H9 (cell line): ENCODE measurements around the gene CDC25C. TPM values are rescaled to one million over a fixed set of nuclear protein-coding genes. Genes with fewer than 3 reads are reported as not detected.

Source experiments
- DNase-seq: peaks from one replicate; pipeline ENCODE4 v3.0.0-alpha.2; 2017
- H2AFZ ChIP-seq: one replicate; pipeline ENCODE4 v1.6.1; 2013; ENCODE audit warnings: mild to moderate bottlenecking, low read length, control low read depth, moderate library complexity
- H2AK5ac ChIP-seq: 2 replicates; pipeline ENCODE4 v1.6.1; 2013; ENCODE audit warnings: low read length, control low read depth, mixed read lengths; ENCODE audit not compliant: insufficient read length
- H2BK120ac ChIP-seq: one replicate; pipeline ENCODE4 v1.6.1; 2013; ENCODE audit warnings: low read depth, mild to moderate bottlenecking, low read length, control low read depth, inconsistent platforms; ENCODE audit not compliant: poor library complexity, severe bottlenecking
- H2BK12ac ChIP-seq: 2 replicates; pipeline ENCODE4 v1.6.1; 2013; ENCODE audit warnings: low read length, control low read depth, mixed read lengths, low read depth; ENCODE audit not compliant: insufficient read length
- H2BK15ac ChIP-seq: 2 replicates; pipeline ENCODE4 v1.6.1; 2013; ENCODE audit warnings: low read depth, low read length, control low read depth
- H2BK20ac ChIP-seq: one replicate; pipeline ENCODE4 v1.6.1; 2013; ENCODE audit warnings: low read depth, mild to moderate bottlenecking, low read length, control low read depth, inconsistent platforms; ENCODE audit not compliant: poor library complexity, severe bottlenecking
- H2BK5ac ChIP-seq: 2 replicates; pipeline ENCODE4 v1.6.1; 2013; ENCODE audit warnings: low read length, control low read depth, mixed read lengths; ENCODE audit not compliant: insufficient read length
- H3K14ac ChIP-seq: 2 replicates; pipeline ENCODE4 v1.6.1; 2013; ENCODE audit warnings: low read length, control low read depth; ENCODE audit not compliant: insufficient read depth
- H3K18ac ChIP-seq: 2 replicates; pipeline ENCODE4 v1.6.1; 2013; ENCODE audit warnings: low read depth, mild to moderate bottlenecking, mixed read lengths, low read length, control low read depth; ENCODE audit not compliant: insufficient read length
- H3K23ac ChIP-seq: 2 replicates; pipeline ENCODE4 v1.6.1; 2013; ENCODE audit warnings: low read length, control low read depth, mixed read lengths, low read depth; ENCODE audit not compliant: insufficient read length
- H3K23me2 ChIP-seq: 2 replicates; pipeline ENCODE4 v1.6.1; 2013; ENCODE audit warnings: low read depth, mild to moderate bottlenecking, mixed read lengths, low read length, control low read depth; ENCODE audit not compliant: insufficient read length, poor library complexity, severe bottlenecking
- H3K27ac ChIP-seq: 2 replicates; pipeline ENCODE4 v1.5.1; 2013; ENCODE audit warnings: low read length, control low read depth, mixed read lengths, low read depth; ENCODE audit not compliant: insufficient read length
- H3K27me3 ChIP-seq: 2 replicates; pipeline ENCODE4 v1.6.1; 2013; ENCODE audit warnings: low read length, control low read depth, inconsistent platforms; ENCODE audit not compliant: insufficient read depth
- H3K4ac ChIP-seq: 2 replicates; pipeline ENCODE4 v1.6.1; 2013; ENCODE audit warnings: low read depth, mild to moderate bottlenecking, control low read depth, inconsistent platforms, low read length, moderate library complexity
- H3K4me1 ChIP-seq: 2 replicates; pipeline ENCODE4 v1.6.1; 2013; ENCODE audit warnings: low read length, control low read depth, inconsistent platforms; ENCODE audit not compliant: insufficient read depth
- H3K4me2 ChIP-seq: 2 replicates; pipeline ENCODE4 v1.6.1; 2013; ENCODE audit warnings: low read length, control low read depth, mixed read lengths; ENCODE audit not compliant: insufficient read length, insufficient read depth
- H3K56ac ChIP-seq: 2 replicates; pipeline ENCODE4 v1.6.1; 2013; ENCODE audit warnings: low read depth, mild to moderate bottlenecking, mixed read lengths, low read length, control low read depth; ENCODE audit not compliant: insufficient read length
- H3K79me1 ChIP-seq: 2 replicates; pipeline ENCODE4 v1.6.1; 2013; ENCODE audit warnings: low read depth, mild to moderate bottlenecking, moderate library complexity, low read length, control low read depth, inconsistent platforms; ENCODE audit not compliant: insufficient read depth, poor library complexity, severe bottlenecking
- H3K79me2 ChIP-seq: 2 replicates; pipeline ENCODE4 v1.6.1; 2013; ENCODE audit warnings: low read length, control low read depth, inconsistent platforms; ENCODE audit not compliant: insufficient read depth
- H3K9ac ChIP-seq: 2 replicates; pipeline ENCODE4 v1.6.1; 2013; ENCODE audit warnings: low read length, control low read depth, mixed read lengths; ENCODE audit not compliant: insufficient read length; ENCODE audit errors: extremely low read depth
- H3K9me3 ChIP-seq: one replicate; pipeline ENCODE4 v1.6.1; 2013; ENCODE audit warnings: low read depth, low read length, inconsistent platforms; ENCODE audit not compliant: control insufficient read depth
- H3T11ph ChIP-seq: one replicate; pipeline ENCODE4 v1.6.1; 2013; ENCODE audit warnings: mild to moderate bottlenecking, low read length, control low read depth, inconsistent platforms
- H4K20me1 ChIP-seq: one replicate; pipeline ENCODE4 v1.6.1; 2013; ENCODE audit not compliant: control insufficient read depth, insufficient read length, insufficient read depth
- H4K5ac ChIP-seq: 2 replicates; pipeline ENCODE4 v1.6.1; 2013; ENCODE audit warnings: low read depth, mild to moderate bottlenecking, mixed read lengths, low read length, control low read depth; ENCODE audit not compliant: insufficient read length
- H4K8ac ChIP-seq: replicated peaks from 2 replicates; pipeline ENCODE4 v1.6.1; 2013; ENCODE audit warnings: low read length, control low read depth, mixed read lengths, low read depth; ENCODE audit not compliant: insufficient read length
- H4K91ac ChIP-seq: 2 replicates; pipeline ENCODE4 v1.6.1; 2013; ENCODE audit warnings: low read depth, mild to moderate bottlenecking, moderate library complexity, mixed read lengths, low read length, control low read depth; ENCODE audit not compliant: insufficient read length
- H3K27ac Mint-ChIP-seq, 3 experiments: 2 replicates in 2 of 3; 3 replicates in 1 of 3; pipeline ENCODE4 v1.8.0; 2020 to 2021; ENCODE audit warnings: mixed read lengths in 3 of 3, mild to moderate bottlenecking in 1 of 3, moderate library complexity in 1 of 3
- H3K27me3 Mint-ChIP-seq: 2 replicates; pipeline ENCODE4 v1.8.0; 2021; ENCODE audit warnings: low read depth, mild to moderate bottlenecking, moderate library complexity, mixed read lengths
- H3K36me3 Mint-ChIP-seq, 3 experiments: 2 replicates in 2 of 3; 3 replicates in 1 of 3; pipeline ENCODE4 v1.8.0; 2020 to 2021; ENCODE audit warnings: low read depth in 3 of 3, mixed read lengths in 3 of 3; ENCODE audit not compliant: insufficient read depth in 1 of 3
- H3K4me1 Mint-ChIP-seq, 2 experiments: 2 replicates each; pipeline ENCODE4 v1.8.0; 2020; ENCODE audit warnings: mixed read lengths in 2 of 2
- H3K4me3 Mint-ChIP-seq, 2 experiments: 2 replicates in 1 of 2; 3 replicates in 1 of 2; pipeline ENCODE4 v1.8.0; 2020 to 2021; ENCODE audit warnings: mild to moderate bottlenecking in 2 of 2, mixed read lengths in 2 of 2, moderate library complexity in 1 of 2
- H3K9me3 Mint-ChIP-seq, 2 experiments: 2 replicates in 1 of 2; 3 replicates in 1 of 2; pipeline ENCODE4 v1.8.0; 2020; ENCODE audit warnings: mild to moderate bottlenecking in 2 of 2, mixed read lengths in 2 of 2, moderate library complexity in 1 of 2
- WGBS: extraction: QIAGEN DNeasy Blood & Tissue Kit; methylation state at CpG from one replicate; pipeline ENCODE4 v1.1.7; 2013; ENCODE audit warnings: missing lambda C conversion rate, low lambda C conversion rate, mixed read lengths; ENCODE audit not compliant: insufficient read length; ENCODE audit errors: extremely low coverage; 5-methylcytosine and 5-hydroxymethylcytosine counted together
- total RNA-seq: library from RNA; stranded (reverse); gene quantifications from 2 replicates; pipeline ENCODE4 v1.2.1, GENCODE V29; 2021
- TF ChIP-seq, protein P1 (sequence below): fragments of 200-600 bp; sonication (generic); conservative IDR thresholded peaks from 3 replicates; pipeline ENCODE4 v1.8.0; 2021; ENCODE audit warnings: antibody characterized with exemption, mild to moderate bottlenecking

Gene CDC25C
- total RNA-seq, 1 experiment from 2014 or later: 22.8 TPM

DNA sequence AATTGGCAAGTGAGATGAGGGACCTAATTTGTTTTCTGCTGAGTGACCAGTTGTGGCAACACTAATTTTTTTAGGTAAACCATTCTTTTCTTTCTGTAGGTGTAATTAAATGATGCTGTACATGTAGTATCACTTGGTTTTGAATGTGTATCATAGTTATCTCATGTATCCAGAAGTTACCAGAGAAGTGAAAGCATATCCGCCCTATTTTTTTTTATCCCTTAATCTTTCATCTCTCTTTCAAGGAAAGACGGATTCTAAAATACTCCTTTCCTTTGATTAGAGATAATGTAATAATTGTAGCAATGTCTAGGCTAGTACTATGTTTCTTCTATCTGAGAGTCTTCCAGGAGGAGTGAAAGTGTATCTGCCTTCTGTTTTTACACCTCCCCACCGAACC is 28.0 kb upstream of the CDC25C start:
- Histone ChIP-seq H3T11ph (no peak overlapping the region), H4K20me1 (no peaks in the 10 kb centered on the region), H2BK5ac (no peak overlapping the region), H4K91ac (no peak overlapping the region), H2BK20ac (no peak overlapping the region), H3K14ac (no peak overlapping the region), H2BK15ac (no peak overlapping the region), H3K23me2 (no peaks in the 10 kb centered on the region), H3K27me3 (no peaks in the 10 kb centered on the region), H3K4me1 (0 out of 2 replicates have a peak, but pooled peaks cover 2% of the 10 kb centered on the region), H3K9me3 (no peaks in the 10 kb centered on the region), H3K27ac (no peak overlapping the region), H3K56ac (no peak overlapping the region), H4K8ac (no peak overlapping the region), H3K4me2 (no peak overlapping the region), H2AFZ (no peak overlapping the region), H3K9ac (no peak overlapping the region), H2BK12ac (no peak overlapping the region), H2BK120ac (no peak overlapping the region), H2AK5ac (no peak overlapping the region), H4K5ac (no peak overlapping the region), H3K79me1 (peaks cover 8% of the 10 kb centered on the region), H3K4ac (no peak overlapping the region), H3K23ac (no peak overlapping the region), H3K79me2 (peaks cover 22% of the 10 kb centered on the region; the same call in 1 of the 2 replicates), H3K18ac (no peak overlapping the region)
- Mint-ChIP-seq H3K36me3 (peaks cover 0 to 2% (median 0%) of the 10 kb centered on the region in 3 experiments; a peak in 2 of 7 replicates), H3K9me3 (no peaks in the 10 kb centered on the region), H3K4me3 (no peak overlapping the region), H3K27ac (no peak overlapping the region), H3K27me3 (no peaks in the 10 kb centered on the region), H3K4me1 (peaks cover 17 to 22% of the 10 kb centered on the region in 2 experiments)
- TF ChIP-seq, protein P1, sequence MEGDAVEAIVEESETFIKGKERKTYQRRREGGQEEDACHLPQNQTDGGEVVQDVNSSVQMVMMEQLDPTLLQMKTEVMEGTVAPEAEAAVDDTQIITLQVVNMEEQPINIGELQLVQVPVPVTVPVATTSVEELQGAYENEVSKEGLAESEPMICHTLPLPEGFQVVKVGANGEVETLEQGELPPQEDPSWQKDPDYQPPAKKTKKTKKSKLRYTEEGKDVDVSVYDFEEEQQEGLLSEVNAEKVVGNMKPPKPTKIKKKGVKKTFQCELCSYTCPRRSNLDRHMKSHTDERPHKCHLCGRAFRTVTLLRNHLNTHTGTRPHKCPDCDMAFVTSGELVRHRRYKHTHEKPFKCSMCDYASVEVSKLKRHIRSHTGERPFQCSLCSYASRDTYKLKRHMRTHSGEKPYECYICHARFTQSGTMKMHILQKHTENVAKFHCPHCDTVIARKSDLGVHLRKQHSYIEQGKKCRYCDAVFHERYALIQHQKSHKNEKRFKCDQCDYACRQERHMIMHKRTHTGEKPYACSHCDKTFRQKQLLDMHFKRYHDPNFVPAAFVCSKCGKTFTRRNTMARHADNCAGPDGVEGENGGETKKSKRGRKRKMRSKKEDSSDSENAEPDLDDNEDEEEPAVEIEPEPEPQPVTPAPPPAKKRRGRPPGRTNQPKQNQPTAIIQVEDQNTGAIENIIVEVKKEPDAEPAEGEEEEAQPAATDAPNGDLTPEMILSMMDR: no peak
- WGBS: no CpG with 5 or more reads among the region's 3 CpGs
- DNase-seq: no peak
